ENCODE results near the gene APOC4. TPM values are rescaled to one million over a fixed set of nuclear protein-coding genes. Genes with fewer than 3 reads are reported as not detected.
A peak's percentile ranks its signal among the peaks of the same experiment; 100 is the strongest.

The APOC4 gene
- total RNA-seq, 4 donors from 2014 or later = not detected

- H3K27ac ChIP-seq = no peak overlapping the region
- no peak for DNase-seq (ENCODE audit: low spot score in 2 of 2)
- 85 to 87% methylated on average over 4 of the region's 4 CpGs for WGBS, 2 donors
- no peaks in the 10 kb centered on the region for H3K36me3 ChIP-seq
- peaks cover 0 to 21% (median 10%) of the 10 kb centered on the region in 4 donors for H3K4me1 ChIP-seq
- no peaks in the 10 kb centered on the region for H3K9me3 ChIP-seq
- H3K4me3 ChIP-seq = no peak overlapping the region
- no peaks in the 10 kb centered on the region for H3K27me3 ChIP-seq
- TF ChIP-seq EP300 (IDR thresholded peaks at IDR 0.05) (no peak), POLR2A (IDR thresholded peaks at IDR 0.05) (no peak), CTCF (IDR thresholded peaks at IDR 0.05) (no peak)
These were observed 10.5 kb upstream of the APOC4 start for GRCh38 chr19:44931541-44931940.

GRCh38 chr19:44939668-44940067, 2.4 kb upstream of the APOC4 start:
- DNase-seq (ENCODE audit: low spot score in 2 of 2) = no peak
- 72 to 85% methylated on average over 5 of the region's 5 CpGs for WGBS, 2 donors
- no peaks in the 10 kb centered on the region for H3K36me3 ChIP-seq
- no peaks in the 10 kb centered on the region for H3K9me3 ChIP-seq
- no peak for TF ChIP-seq POLR2A (IDR thresholded peaks at IDR 0.05)
- no peak for TF ChIP-seq EP300 (IDR thresholded peaks at IDR 0.05)
- TF ChIP-seq CTCF (IDR thresholded peaks at IDR 0.05) = no peak
- H3K27me3 ChIP-seq = no peaks in the 10 kb centered on the region
- H3K4me3 ChIP-seq = no peak overlapping the region
- H3K27ac ChIP-seq = no peak overlapping the region
- peaks cover 0 to 6% (median 0%) of the 10 kb centered on the region in 4 donors for H3K4me1 ChIP-seq

GRCh38 chr19:44943801-44944249, 1.8 kb downstream of the APOC4 start:
- DNase-seq (ENCODE audit: low spot score in 2 of 2) = peak; percentile 35 to 41
- H3K9me3 ChIP-seq = no peaks in the 10 kb centered on the region
- H3K36me3 ChIP-seq = no peaks in the 10 kb centered on the region
- H3K27me3 ChIP-seq = no peaks in the 10 kb centered on the region
- H3K27ac ChIP-seq = no peak overlapping the region
- H3K4me1 ChIP-seq = no peaks in the 10 kb centered on the region
- no peak for TF ChIP-seq CTCF (IDR thresholded peaks at IDR 0.05)
- no peak for TF ChIP-seq POLR2A (IDR thresholded peaks at IDR 0.05)
- no peak for TF ChIP-seq EP300 (IDR thresholded peaks at IDR 0.05)
- WGBS, 2 donors = 32 to 38% methylated on average over 10 of the region's 10 CpGs
- H3K4me3 ChIP-seq = no peak overlapping the region

GRCh38 chr19:44947041-44947581, 5.1 kb downstream of the APOC4 start:
- Histone ChIP-seq H3K4me1 (peaks cover 0 to 19% (median 8%) of the 10 kb centered on the region in 4 donors), H3K36me3 (peaks cover 0 to 15% (median 0%) of the 10 kb centered on the region in 3 donors), H3K27me3 (no peaks in the 10 kb centered on the region), H3K9me3 (no peaks in the 10 kb centered on the region), H3K27ac (no peak overlapping the region), H3K4me3 (no peak overlapping the region)
- no peak for DNase-seq (ENCODE audit: low spot score in 2 of 2)
- 88 to 92% methylated on average over 13 of the region's 13 CpGs for WGBS, 2 donors
- TF ChIP-seq EP300 (IDR thresholded peaks at IDR 0.05) (no peak), POLR2A (IDR thresholded peaks at IDR 0.05) (no peak), CTCF (IDR thresholded peaks at IDR 0.05) (no peak)

GRCh38 chr19:44948237-44948636, 6.2 kb downstream of the APOC4 start:
- no peak overlapping the region for H3K4me3 ChIP-seq
- H3K27me3 ChIP-seq = no peaks in the 10 kb centered on the region
- no peak overlapping the region for H3K27ac ChIP-seq
- H3K36me3 ChIP-seq = peaks cover 0 to 15% (median 0%) of the 10 kb centered on the region in 3 donors
- peaks cover 0 to 25% (median 8%) of the 10 kb centered on the region in 4 donors for H3K4me1 ChIP-seq
- WGBS, 2 donors = 61 to 67% methylated on average over 5 of the region's 5 CpGs
- TF ChIP-seq EP300 (IDR thresholded peaks at IDR 0.05) (no peak), CTCF (IDR thresholded peaks at IDR 0.05) (no peak), POLR2A (IDR thresholded peaks at IDR 0.05) (no peak)
- no peak for DNase-seq (ENCODE audit: low spot score in 2 of 2)
- H3K9me3 ChIP-seq = no peaks in the 10 kb centered on the region
